Activated CD8-positive, alpha-beta T cell treated with anti-CD3 and anti-CD28 coated beads for 36 hours (primary cell): Measurements from ENCODE around the gene KLF1. TPM values are rescaled to one million over a fixed set of nuclear protein-coding genes. Genes with fewer than 3 reads are reported as not detected.

Experiments
- ATAC-seq: fragments of 200-7000 bp; cut with Tn5 transposase; one replicate; pipeline ENCODE4 v1.10.0; 2021; ENCODE audit warnings: mild to moderate bottlenecking, moderate library complexity
- CTCF ChIA-PET: fragments of 350-600 bp; sonication (Branson Sonifier 250); formaldehyde crosslinking; loops from one replicate; lab custom pipeline; 2021; ENCODE audit warnings: antibody characterized with exemption; lab: Charles Lee
- POLR2A ChIA-PET: fragments of 350-600 bp; sonication (Branson Sonifier 250); formaldehyde crosslinking; loops from one replicate; lab custom pipeline; 2021; ENCODE audit warnings: antibody characterized with exemption; lab: Charles Lee
- DNase-seq: peaks from one replicate; pipeline ENCODE4 v3.0.0-alpha.2; 2020
- H3K27ac Mint-ChIP-seq: one replicate; pipeline ENCODE4 v1.8.0; 2021; ENCODE audit warnings: mild to moderate bottlenecking, mixed read lengths
- H3K27me3 Mint-ChIP-seq: one replicate; pipeline ENCODE4 v1.8.0; 2021; ENCODE audit warnings: mixed read lengths
- H3K36me3 Mint-ChIP-seq: one replicate; pipeline ENCODE4 v1.8.0; 2021; ENCODE audit warnings: low read depth, mixed read lengths
- H3K4me1 Mint-ChIP-seq: one replicate; pipeline ENCODE4 v1.8.0; 2021; ENCODE audit warnings: low read depth, mixed read lengths
- H3K4me3 Mint-ChIP-seq: one replicate; pipeline ENCODE4 v1.8.0; 2021; ENCODE audit warnings: mild to moderate bottlenecking, moderate library complexity, mixed read lengths
- H3K9me3 Mint-ChIP-seq: one replicate; pipeline ENCODE4 v1.8.0; 2021; ENCODE audit warnings: mixed read lengths
- CTCF ChIP-seq: fragments of 200-600 bp; IDR thresholded peaks from one replicate; pipeline ENCODE4 v1.8.0; 2022; ENCODE audit warnings: antibody characterized with exemption, mild to moderate bottlenecking
- intact Hi-C: fragments of 100-400 bp; cut with micrococcal nuclease; formaldehyde crosslinking; loops from one replicate; pipeline ENCODE4 v1.10.0; 2022
- total RNA-seq, 2 experiments: library from RNA; stranded (reverse); gene quantifications; one replicate each; pipeline ENCODE4 v1.2.3, GENCODE V29; 2021

Gene KLF1
- total RNA-seq, 2 experiments from 2014 or later = 0.32 to 0.38 TPM

- no peak overlapping the region for H3K4me3 Mint-ChIP-seq
- H3K36me3 Mint-ChIP-seq = no peaks in the 10 kb centered on the region
- TF ChIP-seq CTCF = no peak
- DNase-seq (no peak), ATAC-seq (no peak)
- no peaks in the 10 kb centered on the region for H3K27me3 Mint-ChIP-seq
- ChIA-PET CTCF (interaction anchor here (0.7 to 2.4 kb wide), 4 partner anchors 11 to 152 kb away, joined by 3 to 16 read pairs (median 6); no protein-coding TSS in a partner anchor), POLR2A (interaction anchor here (1.3 to 4.5 kb wide), 6 partner anchors 14 to 28 kb away, joined by 4 to 19 read pairs (median 7); partner anchors contain the start of genes CALR, FARSA and GCDH)
- intact Hi-C loops = no loop called here
- H3K4me1 Mint-ChIP-seq = peaks cover 19% of the 10 kb centered on the region
- H3K27ac Mint-ChIP-seq = no peak overlapping the region
- no peaks in the 10 kb centered on the region for H3K9me3 Mint-ChIP-seq
These were observed 25.6 kb upstream of the KLF1 start for GRCh38 chr19:12912571-12912970.

- H3K4me3 Mint-ChIP-seq = no peak overlapping the region
- ChIA-PET CTCF (interaction anchor here (0.7 to 1.4 kb wide), 2 partner anchors 11 to 26 kb away, joined by 4 read pairs; partner anchors contain the start of gene DNASE2), POLR2A (interaction anchor here (0.9 to 2.0 kb wide), 2 partner anchors 11 to 25 kb away, joined by 3 to 6 read pairs; partner anchors contain the start of gene SYCE2)
- peaks cover 3% of the 10 kb centered on the region for H3K36me3 Mint-ChIP-seq
- H3K27me3 Mint-ChIP-seq = no peaks in the 10 kb centered on the region
- no peak for ATAC-seq
- H3K4me1 Mint-ChIP-seq = no peaks in the 10 kb centered on the region
- H3K9me3 Mint-ChIP-seq = no peaks in the 10 kb centered on the region
- no peak for DNase-seq
- TF ChIP-seq CTCF = no peak
- no peak overlapping the region for H3K27ac Mint-ChIP-seq
- intact Hi-C loops = no loop called here
These were observed 20.2 kb upstream of the KLF1 start for GRCh38 chr19:12907166-12907565.

- ATAC-seq (peak; percentile 96), DNase-seq (peak; percentile 76)
- ChIA-PET CTCF (interaction anchor here (0.9 to 2.2 kb wide), 6 partner anchors 10 to 66 kb away, joined by 3 to 9 read pairs (median 6); partner anchors contain the start of gene DNASE2), POLR2A (interaction anchor here (2.0 to 2.5 kb wide), 2 partner anchors 9 to 19 kb away, joined by 8 to 12 read pairs; partner anchors contain the start of genes GCDH and SYCE2)
- Mint-ChIP-seq H3K4me1 (peaks cover 14% of the 10 kb centered on the region), H3K36me3 (peaks cover 12% of the 10 kb centered on the region), H3K9me3 (no peaks in the 10 kb centered on the region), H3K4me3 (no peak overlapping the region), H3K27ac (peak overlapping the region; percentile 78), H3K27me3 (no peaks in the 10 kb centered on the region)
- intact Hi-C loops = no loop called here
- TF ChIP-seq CTCF = no peak
These were observed 13.0 kb upstream of the KLF1 start for GRCh38 chr19:12899891-12900518.

GRCh38 chr19:12896460-12896859 lies 9.5 kb upstream of the KLF1 start:
- DNase-seq (no peak), ATAC-seq (no peak)
- intact Hi-C loops = no loop called here
- peaks cover 25% of the 10 kb centered on the region for H3K4me1 Mint-ChIP-seq
- H3K9me3 Mint-ChIP-seq = no peaks in the 10 kb centered on the region
- no peaks in the 10 kb centered on the region for H3K27me3 Mint-ChIP-seq
- ChIA-PET POLR2A (interaction anchor here (1.2 to 1.4 kb wide), 2 partner anchors 19 to 43 kb away, joined by 3 read pairs; no protein-coding TSS in a partner anchor), CTCF (interaction anchor here (1.2 to 1.8 kb wide), 2 partner anchors 10 to 11 kb away, joined by 3 to 4 read pairs; no protein-coding TSS in a partner anchor)
- no peak overlapping the region for H3K27ac Mint-ChIP-seq
- no peak overlapping the region for H3K4me3 Mint-ChIP-seq
- peaks cover 26% of the 10 kb centered on the region for H3K36me3 Mint-ChIP-seq
- no peak for TF ChIP-seq CTCF

GRCh38 chr19:12893582-12893981 lies 6.6 kb upstream of the KLF1 start:
- Mint-ChIP-seq H3K4me1 (peaks cover 19% of the 10 kb centered on the region), H3K36me3 (peaks cover 23% of the 10 kb centered on the region), H3K4me3 (no peak overlapping the region), H3K27me3 (no peaks in the 10 kb centered on the region), H3K27ac (no peak overlapping the region), H3K9me3 (no peaks in the 10 kb centered on the region)
- intact Hi-C loops = no loop called here
- ChIA-PET POLR2A (interaction anchor here (1.0 to 1.5 kb wide), 2 partner anchors 23 to 39 kb away, joined by 3 to 5 read pairs; no protein-coding TSS in a partner anchor), CTCF (no interaction called here)
- DNase-seq (no peak), ATAC-seq (no peak)
- TF ChIP-seq CTCF = no peak
